GM19468 (cell line): Measurements from ENCODE around the gene ALMS1.
A peak's percentile ranks its signal among the peaks of the same experiment; 100 is the strongest.
"Not testable (repeated sequence)": the region's sequence is repeated elsewhere in the genome, so short reads cannot be mapped to it uniquely, and the experiment has no call there.

Experiments used
- ATAC-seq: cut with Tn5 transposase; IDR thresholded peaks from one replicate; pipeline ENCODE4 v1.9.1; 2021; ENCODE audit warnings: mild to moderate bottlenecking, moderate library complexity, moderate number of reproducible peaks; ENCODE audit not compliant: unreplicated experiment; ENCODE audit errors: extremely low read depth

ALMS1 gene

GRCh38 chr2:73494031-73494430 lies 108.4 kb downstream of the ALMS1 start:
- no peak for ATAC-seq

DNA sequence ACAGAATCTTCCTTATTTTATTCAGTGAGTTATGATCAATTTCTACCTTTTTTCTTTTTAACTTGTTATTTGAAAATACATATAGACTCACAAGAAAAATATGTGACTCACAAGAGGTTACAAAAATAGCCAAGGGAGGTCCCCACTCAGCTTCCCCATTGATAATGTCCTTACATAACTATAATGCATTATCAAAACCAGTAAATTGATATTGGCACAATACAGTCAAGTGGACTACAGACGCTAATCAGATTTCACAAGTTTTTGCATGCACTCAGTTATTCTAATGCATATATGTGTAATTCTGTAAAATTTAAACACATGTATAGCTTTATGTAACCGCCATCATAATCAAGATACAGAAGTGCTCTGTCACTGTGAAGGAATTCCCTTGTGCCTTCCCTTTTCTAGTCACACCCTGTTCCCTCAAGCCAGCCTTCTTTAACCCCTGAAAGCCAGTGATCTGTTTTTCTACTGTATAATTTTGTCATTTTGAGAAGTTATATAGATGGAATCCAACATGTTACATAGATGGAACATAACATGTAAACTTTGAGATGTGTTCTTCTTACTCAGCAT lies 118.4 kb downstream of the ALMS1 start:
- no peak for ATAC-seq

DNA sequence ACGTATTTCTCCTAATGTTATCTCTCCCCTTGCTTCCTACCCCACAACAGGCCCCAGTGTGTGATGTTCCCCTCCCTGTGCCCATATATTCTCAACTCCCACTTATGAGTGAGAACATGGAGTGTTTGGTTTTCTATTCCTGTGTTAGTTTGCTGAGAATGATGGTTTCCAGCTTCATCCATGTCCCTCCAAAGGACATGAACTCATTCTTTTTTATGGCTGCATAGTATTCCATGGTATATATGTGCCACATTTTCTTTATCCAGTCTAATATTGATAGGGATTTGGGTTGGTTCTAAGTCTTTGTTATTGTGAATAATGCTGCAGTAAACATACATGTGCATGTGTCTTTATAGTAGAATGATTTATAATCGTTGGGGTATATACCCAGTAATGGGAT lies 119.2 kb downstream of the ALMS1 start:
- not testable (repeated sequence) for ATAC-seq

GRCh38 chr2:73510470-73510869 lies 124.8 kb downstream of the ALMS1 start:
- not testable (repeated sequence) for ATAC-seq

DNA sequence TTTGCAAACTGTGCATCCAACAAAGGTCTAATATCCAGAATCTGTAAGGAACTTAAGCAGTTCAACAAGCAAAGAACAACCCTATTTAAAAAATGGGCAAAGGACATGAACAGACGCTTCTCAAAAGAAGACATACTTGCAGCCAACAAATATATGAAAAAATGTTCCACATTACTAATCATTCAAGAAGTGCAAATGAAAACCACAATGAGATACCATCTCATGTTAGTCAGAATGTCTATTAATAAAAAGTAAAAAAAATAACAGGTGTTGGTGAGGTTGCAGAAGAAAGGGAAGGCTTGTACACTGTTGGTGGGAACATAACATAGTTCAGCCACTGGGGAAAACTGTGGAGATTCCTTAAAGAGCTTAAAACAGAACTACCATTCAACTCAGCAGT lies 130.4 kb downstream of the ALMS1 start:
- ATAC-seq: no peak

GRCh38 chr2:73528688-73529087 lies 143.1 kb downstream of the ALMS1 start:
- ATAC-seq: no peak

GRCh38 chr2:73530773-73531172 lies 145.1 kb downstream of the ALMS1 start:
- not testable (repeated sequence) for ATAC-seq

DNA sequence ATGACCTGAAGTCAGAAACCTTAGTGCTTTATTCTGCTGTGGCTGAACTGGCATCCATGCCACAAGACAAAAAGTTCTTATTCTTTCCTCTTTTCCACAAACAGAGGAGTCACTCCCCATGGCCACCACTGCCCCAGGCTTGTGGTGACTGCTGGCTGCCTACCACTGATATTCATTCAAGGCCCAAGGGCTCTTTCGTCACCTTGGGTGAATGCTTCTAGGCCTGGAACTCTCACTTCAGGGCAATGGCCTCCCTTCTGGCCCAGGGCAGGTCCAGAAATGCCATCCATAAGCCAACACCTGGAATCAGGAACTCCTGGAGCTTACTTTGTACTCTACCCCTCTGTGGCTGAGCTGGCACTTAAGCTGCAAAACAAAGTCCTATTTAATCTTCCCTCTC lies 146.7 kb downstream of the ALMS1 start:
- no peak for ATAC-seq

DNA sequence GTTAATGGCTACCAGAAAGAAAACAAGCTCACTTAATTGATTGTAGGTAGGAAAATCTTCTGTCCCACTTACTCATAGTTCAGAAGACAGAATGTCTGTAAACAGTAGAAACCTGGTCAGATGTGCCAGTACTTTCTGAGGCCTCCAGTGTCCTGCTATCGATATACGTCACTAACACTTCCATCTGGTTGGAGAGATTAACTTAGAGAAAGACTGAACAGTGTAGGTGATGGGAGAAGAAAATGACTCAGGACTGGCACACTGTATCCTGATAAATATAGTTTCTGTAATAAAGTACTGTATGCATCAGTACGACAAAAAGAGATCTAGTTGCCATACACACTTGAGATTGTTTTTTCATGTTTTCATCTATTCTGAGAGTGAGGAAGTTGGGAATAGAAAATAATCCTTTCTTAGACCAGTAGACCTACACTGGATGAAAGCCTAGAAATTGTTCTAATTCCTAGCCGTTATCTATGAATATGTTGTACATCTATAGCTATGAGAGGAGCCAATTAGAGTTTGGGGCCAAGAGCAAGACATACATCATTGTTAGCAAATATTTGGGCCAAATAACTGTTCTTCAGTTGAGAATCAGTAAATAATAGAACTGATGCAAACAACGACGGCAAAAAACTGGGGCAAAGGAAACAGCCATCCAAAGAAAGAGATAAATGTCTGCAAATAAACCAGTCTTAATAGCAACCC lies 150.7 kb downstream of the ALMS1 start:
- no peak for ATAC-seq

- ATAC-seq: not testable (repeated sequence)
Observed at GRCh38 chr2:73560875-73561274, 175.2 kb downstream of the ALMS1 start.

- ATAC-seq: no peak
Observed at GRCh38 chr2:73561422-73561821, 175.8 kb downstream of the ALMS1 start.

DNA sequence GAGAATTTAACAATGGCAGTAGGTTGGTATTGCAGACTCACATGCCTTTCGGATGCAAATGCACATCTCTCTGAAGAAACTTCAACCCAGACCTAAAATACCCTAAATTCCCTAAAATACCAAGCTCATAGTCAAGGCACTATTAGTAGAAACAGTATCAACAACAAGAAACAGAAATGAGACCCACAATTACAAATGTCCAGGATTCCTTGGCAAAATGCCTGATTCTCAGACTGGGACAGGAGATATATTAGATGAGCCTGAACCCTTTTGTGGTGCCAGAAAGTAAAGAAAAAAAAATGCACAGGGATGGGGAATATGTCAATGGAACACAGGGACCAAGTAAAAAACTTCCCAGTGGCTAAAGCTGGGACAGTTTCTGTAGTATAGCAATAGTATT lies 179.3 kb downstream of the ALMS1 start:
- ATAC-seq: no peak

- ATAC-seq: no peak
Observed at GRCh38 chr2:73566288-73566878, 180.7 kb downstream of the ALMS1 start.

DNA sequence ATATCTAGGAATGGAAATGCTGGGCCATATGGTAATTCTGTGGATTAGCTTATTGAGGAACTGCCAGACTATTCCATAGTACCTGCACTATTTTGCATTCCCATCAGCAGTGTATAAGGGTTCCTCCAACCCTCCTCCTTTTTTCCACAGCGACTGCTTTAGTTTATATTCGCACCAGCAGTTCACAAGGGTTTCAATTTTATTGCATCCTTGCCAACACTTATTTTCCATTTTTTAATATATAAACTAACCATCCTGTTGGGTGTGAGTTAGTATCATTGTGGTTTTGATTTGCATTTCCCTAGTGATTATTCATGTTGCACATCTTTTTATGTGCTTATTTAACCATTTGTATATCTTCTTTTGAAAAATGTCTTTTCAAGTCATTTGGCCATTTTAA lies 189.6 kb downstream of the ALMS1 start:
- no peak for ATAC-seq

- no peak for ATAC-seq
Observed at GRCh38 chr2:73582364-73582763, 196.7 kb downstream of the ALMS1 start.

DNA sequence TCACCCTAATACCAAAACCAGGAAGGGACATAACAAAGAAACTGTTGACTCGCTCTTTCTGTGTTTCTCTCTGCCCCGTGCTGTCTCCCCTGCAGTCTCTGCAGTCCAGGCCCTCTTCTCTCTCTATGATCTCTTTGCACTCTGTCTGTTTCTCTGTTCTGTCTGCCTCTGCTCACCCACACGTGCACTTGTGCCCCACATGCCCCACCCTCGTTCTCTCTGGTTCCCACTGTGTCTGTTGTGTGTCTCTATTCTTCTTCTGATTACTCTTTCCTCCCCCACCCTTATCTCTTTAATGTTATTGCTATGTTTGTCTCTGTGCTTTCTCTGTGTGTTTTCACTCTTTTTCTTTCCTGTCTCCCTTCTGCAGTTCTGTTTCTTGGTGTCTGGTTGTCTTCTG lies 202.5 kb downstream of the ALMS1 start:
- no peak for ATAC-seq

DNA sequence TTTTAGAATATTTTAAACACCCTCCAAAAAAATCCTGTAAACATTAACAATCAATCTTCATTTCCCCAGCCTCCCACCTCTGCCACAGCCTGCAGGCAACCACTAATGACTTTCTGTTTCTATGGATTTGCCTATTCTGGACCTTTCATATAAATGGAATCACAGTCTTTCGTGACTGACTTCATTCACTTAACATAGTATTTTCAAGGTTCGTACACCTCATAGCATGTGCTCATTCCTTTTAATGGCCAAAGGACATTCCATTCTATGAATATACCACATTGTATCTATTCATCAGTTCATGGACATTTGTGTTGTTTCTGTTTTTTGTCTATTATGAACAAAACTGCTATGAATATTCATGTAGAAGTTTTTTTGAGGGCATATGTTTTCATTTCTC lies 208.0 kb downstream of the ALMS1 start:
- ATAC-seq: no peak

DNA sequence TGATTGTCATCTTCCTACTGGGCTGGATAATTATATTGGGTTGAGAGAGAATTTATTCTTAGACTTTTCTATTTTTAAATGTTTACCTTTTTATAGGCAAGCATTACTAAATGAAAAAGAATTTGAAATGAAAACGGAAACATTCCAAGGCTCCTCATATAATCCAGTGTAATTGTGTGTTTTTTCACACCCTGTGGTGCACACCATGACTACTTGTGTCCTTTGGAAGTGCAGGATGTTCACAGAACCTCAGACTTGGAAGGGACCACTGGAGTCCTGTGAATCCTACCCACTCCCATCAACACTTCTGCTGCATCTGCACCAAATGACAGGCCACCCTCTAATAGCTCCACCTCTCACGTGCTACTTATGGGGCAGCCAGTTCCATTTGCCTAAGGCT lies 208.6 kb downstream of the ALMS1 start:
- no peak for ATAC-seq

DNA sequence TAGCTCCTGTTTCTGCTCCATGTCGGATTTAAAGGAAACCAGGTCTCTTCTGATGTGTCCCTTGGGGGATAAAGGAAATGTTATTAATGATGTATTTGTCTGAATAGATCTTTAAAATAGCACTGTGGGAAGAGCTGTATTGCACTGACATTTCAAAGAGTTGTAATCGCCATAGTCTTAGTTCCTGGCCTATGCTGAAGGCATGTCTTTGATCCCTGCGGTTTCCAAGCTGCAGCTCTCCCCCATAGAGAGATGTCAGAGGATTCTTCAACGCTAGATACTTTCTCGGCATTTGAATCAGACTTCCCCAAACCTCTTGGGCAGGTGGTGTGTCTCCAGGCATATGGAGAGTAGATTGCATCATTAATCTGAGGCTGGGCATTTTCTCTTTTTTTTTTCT lies 216.1 kb downstream of the ALMS1 start:
- no peak for ATAC-seq

DNA sequence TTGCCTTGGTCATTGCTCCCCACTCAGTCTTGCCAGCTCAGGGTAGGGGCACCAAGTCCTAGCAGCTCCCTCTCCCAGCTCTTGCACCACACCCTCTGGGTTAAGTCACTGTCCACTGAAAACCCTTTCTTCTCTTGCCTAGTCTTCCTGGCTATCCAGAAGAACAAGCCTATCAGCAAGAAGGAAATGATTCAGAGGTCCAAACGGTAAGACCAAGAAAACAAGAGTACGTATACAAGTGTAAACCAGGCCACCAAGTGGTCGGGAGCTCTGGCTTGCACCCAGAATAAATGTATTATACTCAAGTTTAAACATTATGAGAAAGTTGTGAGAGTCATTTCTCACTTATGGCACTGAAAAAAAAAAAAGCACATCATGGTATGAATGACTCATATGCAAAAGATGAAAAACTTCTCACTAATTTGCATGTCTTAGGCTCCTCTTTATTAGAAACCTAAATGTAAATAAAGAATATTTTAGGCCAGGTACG lies 217.5 kb downstream of the ALMS1 start:
- peak; percentile 52 for ATAC-seq

GRCh38 chr2:73604589-73604988 lies 219.0 kb downstream of the ALMS1 start:
- not testable (repeated sequence) for ATAC-seq

DNA sequence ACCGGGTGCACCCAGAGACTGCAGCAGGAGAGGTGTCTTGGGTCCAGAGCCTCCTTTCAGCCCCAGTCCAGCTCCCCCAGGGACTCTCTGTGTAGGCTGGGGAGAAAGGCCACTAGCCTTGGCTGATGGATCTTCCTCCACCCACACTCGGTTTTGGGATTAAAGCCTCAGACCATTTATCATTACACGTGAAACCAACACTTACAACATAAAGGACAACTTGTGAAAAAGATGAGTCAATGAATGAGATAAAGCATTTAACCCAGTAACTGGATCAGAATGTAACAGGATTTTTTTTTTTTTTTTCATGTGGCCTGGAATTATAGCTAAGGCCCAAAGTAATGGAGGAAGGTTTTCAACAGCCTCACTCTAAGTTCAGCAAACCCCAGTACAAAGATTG lies 224.5 kb downstream of the ALMS1 start:
- no peak for ATAC-seq
